T1000 (cell line): ENCODE measurements around the gene ZNHIT3.
"Not testable (repeated sequence)": the region's sequence is repeated elsewhere in the genome, so short reads cannot be mapped to it uniquely, and the experiment has no call there.

ENCODE experiments used
- DNase-seq: peaks from one replicate; lab custom pipeline; 2025; ENCODE audit warnings: mixed read lengths; lab: John Stamatoyannopoulos, UW

The ZNHIT3 gene

DNA sequence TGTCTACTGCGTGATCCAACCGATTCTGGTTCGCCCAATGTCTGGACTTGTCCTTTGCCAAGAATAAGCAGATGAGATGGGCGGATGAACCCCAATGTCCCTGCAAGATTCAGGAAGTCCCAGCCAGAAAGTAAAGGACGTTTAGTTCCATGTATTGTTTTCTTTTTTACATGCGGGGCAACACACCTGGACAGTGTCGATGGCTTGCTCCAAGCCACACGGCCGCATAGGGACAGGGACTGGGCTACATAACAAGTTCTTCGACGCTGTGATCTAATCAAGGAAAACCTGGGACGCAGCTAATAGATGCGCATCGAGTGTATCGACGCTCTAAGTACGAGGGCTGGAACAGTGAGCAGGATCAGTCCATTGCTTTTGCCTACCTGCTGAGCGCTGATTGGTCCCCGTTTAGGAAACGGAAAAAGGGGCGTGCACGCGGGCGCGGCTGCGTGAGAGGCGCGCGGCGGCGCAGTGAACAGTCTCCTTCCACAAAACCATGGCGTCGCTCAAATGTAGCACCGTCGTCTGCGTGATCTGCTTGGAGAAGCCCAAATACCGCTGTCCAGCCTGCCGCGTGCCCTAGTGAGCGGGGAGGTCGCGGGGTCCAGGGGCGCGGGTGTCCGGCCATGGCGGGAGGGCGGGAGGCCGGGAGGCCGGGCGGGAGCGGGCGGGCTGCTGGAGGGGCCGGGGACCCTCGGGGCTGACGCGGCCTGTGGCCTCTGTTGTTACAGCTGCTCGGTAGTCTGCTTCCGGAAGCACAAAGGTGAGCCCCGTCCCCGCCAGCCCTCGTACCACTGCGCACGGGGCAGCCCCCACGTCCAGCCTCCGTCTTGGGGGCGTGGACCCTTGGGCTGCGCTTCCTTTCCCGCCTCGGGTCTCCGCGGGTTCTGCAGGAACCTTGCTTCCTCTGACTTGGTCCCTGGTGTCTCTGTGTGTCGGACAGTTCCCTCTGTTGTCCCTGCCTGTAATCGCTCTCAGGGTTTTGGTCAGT lies at the start of gene ZNHIT3:
Gene ZNHIT3, plus strand, starts transcription at position 478 of the 991 bp plus-strand sequence. Its CDS starts 19 bp downstream, at position 497.
- peak; percentile 80 for DNase-seq

DNA sequence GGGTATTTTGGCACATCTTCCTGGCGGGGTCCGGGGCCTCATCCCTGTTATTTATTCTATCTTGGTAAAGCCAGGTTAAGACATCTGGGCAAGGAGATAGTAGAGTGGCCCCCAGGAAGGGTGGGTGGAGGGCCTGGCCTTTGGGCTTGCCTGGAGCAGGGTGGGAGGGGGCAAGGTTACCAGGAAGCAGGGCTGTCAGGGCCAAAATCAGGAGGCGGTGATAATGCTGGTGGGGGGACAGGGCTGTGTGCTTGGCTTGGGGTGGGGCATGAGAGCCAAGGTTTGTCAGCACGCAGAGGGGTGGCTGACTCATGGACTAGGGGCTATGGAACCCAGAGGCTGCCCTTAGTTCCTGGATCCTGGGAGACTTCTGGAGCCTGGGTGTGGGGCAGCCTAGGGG lies 44.7 kb upstream of the ZNHIT3 start:
- not testable (repeated sequence) for DNase-seq

DNA sequence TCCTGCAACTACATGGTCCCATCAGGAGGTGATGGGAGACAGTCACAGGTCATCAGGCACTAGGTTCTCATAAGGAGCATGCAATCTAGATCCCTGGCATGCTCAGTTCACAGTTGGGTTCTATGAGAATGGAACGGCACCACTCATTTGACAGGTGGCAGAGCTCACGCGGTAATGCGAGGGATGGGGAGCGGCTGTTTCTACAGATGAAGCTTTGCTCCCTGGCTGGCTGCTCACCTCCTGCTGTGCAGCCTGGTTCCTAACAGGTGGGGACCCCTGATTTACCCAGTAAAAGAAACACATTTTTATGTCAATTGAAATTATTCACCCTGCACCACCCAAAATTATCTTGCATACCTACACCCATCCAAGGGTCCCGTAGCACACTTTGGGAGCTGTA lies 42.7 kb upstream of the ZNHIT3 start:
- no peak for DNase-seq

DNA sequence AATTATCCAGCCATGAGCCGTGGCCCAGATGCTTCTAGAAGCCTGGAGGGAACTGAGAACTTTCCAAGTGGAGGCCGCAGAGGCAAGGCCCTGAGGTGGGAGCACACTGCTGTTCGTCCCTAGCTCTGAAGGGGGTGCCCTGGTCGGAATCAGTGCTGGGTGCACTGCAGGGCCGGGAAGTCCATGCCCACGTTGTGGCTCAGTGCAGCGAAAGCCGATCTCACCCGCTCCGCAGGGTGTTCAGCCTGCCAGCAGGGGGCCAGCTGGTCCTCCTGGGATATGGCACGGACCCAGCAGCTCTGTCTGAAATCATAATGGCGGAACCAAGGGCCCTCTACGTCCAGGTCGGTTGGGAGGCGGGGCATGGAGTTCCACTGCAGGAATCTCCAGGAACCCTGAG lies 36.5 kb upstream of the ZNHIT3 start:
- DNase-seq: not testable (repeated sequence)

DNA sequence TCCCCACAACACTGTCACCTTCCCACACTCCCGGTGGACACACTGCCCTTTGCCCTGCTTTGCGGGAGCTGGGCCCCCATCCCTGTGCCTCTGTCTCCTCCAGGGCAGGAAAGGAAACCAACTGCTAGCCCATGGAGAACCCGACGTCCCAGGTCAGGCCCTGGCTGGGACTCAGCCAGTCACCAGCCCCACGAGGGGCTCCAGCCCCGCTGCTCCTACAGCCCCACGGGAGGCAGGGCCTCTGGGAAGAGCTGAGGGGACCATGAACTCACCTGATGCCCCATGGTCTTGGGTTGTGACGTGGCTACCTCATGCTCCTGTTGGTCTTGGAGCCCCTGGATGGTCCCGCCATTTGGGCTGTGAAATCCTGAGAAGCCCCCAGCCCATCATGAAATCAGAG lies 33.6 kb upstream of the ZNHIT3 start:
- DNase-seq: not testable (repeated sequence)

DNA sequence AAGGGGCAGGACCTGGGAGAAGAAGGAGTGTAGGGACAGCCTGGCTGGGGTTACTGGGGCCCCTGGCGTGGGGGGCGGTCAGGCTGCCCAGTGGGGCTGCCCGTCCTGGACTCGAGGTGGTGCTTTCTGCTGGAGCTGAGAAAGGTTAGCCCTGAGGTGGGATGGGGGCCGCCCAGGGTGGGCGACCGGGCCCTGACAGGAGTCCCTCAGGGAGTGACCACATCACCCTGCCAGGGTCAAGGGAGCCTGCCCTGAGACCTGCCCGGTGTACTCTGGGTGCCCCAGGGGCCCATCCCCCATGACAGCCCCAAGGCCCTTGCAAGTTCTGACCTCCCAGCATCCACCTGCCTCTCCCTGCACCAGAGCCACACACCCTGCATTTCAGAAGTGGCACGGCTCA lies 28.8 kb upstream of the ZNHIT3 start:
- DNase-seq: not testable (repeated sequence)

DNA sequence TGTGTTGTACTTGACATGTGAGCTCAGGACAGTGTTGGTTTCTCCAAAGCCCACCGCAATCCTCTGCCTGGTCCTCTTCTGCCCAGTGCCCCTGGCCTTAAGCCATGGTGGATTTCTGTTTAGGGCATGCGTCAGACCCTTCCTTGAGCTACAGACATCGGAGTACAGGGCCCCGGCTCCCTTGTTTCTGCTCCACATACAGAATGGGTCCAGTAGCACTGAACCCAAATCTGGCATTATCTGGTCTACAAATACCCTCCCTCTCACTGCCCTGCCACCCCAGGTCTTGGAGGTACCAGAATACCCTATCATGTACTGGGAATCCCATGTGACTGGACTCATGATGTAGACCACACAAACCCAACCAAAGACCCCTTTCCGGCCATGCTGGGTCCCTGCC lies 27.4 kb upstream of the ZNHIT3 start:
- DNase-seq: no peak

DNA sequence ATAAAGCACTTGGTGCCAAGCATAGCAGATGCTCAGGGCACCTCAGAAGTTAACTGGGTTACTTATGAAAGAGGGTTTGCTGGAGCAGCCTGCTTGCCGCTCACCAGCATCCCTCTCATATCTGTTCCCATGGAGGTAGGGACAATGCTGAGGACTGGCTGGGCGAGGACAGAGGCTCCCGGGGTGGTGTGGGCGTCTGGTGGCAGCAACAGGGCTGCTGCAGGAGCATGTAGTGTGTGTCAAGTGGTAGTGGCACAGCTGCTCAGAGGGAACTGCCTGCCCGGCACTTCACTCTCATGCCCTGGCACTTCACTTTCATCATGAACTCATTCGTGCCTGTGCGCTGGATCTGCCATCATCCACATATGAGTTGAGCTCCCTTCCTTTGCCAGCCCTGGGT lies 26.9 kb upstream of the ZNHIT3 start:
- no peak for DNase-seq

DNA sequence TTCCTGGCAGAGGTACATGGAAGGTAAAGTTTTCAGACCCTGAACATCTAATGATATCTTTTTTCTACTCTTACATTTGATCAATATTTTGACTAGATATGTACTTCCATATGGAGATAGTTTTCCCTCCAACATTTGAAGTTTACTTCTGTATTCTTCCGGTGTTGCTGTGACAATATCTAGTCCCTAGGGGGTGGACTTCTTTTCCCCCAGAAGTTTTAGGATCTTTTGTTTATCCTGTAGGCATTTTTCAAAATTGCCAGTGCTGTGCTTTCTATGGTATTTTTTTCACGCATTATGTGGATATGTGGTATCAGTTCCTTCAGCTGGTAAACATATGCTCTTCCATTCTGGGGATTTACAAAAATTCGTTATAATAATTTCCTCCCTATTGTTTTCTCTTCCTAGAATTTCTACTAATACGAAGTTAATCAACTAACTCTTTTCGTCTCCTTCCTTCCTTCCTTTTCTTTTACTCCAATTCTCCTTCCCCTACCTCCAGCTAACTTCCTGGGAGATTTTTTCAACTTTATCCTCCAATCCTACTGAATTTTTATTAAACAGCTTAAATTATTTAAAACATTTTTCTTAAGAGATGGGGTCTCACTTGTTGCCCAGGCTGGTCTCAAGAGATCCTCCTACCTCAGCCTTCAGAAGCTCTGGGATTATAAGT lies 26.1 kb upstream of the ZNHIT3 start:
- DNase-seq: no peak

DNA sequence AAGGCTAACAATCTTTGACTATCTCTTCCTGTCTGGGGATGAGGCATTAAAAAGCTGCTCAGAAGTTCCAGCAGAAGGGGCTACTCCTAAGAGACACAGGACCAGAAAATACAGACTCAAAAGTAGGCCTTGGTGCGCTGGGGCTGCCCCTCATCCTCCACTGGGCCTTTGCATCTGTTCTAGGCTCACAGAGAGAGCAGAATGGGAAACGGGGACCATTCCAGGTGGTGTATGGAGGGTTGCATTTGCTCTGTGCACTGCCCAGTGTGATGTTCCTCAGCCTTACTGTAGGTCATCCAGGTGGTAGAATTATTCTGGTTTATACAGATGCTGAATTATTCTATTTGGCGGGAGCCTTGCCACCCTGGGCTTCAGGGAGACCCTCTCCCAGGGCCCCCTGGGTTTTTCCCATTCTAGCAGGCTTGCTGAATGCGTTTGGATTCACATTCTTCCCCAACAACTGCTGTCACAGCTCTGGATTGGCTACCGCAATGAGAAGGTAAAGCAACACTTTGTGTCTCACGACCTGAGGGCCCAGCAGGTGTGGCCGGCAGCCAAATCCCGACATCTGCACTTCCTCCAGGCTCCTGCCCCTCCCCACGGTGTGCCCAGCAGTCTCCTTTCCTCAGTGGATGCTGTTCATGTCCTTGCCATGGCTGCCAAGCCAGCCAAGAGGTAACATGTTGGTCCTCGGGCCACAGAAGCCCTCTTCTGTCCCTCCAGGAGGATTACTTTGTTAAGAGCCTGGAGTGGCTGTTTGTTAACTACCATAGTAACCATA lies 25.0 kb upstream of the ZNHIT3 start:
- DNase-seq: no peak

DNA sequence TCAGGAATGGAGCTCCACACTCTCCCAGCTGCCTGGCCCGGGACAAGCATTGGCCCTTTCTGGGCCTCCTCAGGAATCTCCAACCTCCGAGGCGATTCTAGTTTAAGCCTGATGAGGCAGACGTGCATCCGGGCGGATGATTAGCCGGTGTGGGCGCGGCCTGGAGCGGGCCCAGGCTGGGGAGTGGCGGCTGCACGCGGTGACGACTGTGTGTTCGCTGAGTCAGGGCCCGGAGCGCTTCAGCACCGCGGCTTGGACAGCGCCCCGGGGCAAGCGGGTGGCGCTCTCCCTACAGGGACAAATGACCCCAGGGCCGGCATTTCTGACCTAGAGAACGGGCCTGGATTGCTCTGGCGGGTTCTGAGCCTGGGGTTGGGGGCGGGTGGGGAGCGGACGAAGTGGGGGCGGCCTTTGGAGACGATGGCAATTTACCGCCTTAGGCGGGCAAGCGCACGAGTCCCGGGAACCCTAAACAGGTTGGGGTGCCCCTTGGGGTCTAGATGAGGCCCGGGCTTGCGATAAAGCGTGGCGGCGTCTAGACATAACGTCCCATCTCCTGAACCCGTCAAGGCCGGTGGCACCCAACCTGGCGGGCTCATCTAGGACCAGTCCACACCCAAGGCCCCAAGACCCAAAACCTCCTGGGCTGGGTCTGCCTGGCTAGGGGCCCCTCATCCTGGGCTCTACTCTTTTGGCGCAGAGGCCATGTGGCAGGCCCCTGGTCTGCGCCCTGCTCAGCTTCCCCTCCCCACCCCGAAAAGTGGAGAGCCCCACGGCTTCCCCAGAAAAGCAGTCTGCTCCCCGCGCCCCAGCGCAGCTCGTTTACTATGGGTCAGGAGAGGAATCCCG lies 22.3 kb upstream of the ZNHIT3 start:
- DNase-seq: no peak

DNA sequence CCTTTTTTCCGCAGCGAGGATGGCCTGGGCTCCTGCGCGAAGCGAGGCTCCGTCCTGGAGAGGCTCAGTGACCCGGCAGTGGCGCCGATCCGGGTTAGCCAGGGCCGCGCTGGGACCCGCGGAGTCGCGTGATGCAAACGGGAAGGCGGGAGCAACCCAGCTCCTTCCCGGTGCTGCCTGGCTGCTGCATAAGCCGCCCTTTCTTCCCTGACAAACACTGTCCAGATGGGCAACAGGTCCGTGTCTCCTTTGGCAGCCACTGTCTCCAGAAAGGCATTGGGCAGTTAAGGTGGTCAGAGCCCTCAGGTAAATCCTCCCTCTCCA lies 21.8 kb upstream of the ZNHIT3 start:
- no peak for DNase-seq

DNA sequence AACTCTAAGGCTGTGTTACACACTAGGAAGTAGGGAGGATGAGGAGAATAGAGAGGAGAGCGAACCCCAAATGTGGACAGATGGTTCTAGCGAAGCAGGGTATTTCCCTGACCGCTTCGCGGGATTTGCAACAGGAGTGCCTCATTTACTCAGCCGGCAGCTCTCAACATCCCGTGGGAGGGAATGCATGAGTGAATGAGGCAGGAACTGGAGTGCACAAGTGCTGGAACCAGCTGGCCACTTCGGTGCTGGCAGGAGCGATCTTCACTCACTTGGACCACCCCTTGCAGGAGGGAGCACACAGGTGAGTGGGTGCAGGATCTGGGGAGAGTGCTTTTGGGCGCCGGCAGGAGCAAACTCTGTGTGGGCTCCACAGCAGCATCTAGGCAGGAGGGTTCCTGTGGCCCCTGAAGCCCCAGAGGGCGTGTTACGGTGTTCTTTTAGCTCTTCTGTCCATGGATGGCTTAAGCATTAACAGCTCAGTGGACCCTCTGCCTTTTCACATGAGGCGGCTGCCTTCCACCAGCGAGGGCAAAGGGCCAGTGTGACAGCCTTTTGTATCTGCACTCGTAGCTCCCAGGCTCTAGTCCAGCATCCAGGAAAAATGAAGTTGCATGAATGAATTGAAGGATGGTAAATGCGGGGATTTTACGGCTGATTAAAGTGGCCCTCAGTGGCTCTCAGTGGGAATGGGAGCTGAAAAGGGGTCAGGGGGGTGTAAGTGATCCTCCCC lies 17.4 kb upstream of the ZNHIT3 start:
- no peak for DNase-seq

DNA sequence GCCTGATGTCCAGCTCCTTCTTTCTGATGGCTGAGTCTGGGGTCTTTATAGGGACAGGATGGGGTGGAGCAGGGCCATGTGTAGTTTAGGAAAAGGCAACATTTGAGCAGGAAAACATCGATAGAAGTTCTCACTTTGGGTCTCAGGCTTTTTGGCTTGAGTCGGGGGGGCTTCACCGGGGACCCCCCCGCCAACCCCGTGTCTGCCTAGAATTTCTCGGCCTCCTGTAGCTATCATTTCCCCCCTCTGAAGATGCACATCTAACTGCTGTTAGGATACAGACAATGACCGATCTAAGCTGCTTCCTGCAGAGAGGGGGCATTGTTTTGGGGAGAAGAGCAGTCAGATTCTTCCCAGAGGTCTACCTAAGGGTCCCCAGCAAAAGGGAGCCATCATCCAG lies 16.7 kb upstream of the ZNHIT3 start:
- DNase-seq: no peak

DNA sequence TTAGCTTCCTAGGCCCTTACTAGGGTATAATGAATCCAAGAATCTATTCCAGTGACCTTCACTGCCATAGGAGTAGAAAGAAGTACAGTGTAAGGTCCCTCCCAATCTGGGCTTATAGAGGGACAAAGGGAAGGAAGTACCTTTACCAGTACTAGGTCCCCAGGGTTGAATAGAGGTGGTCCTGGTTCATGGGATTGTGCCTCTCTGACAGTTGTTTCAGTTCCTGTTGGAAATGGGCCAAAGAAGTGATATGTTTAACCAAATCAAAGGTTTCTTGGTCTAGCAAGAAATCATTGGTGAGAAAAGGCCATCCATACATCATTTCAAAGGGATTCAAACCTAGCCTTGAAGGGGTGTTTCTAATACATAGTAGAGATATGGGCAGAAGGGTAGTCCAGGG lies 16.0 kb upstream of the ZNHIT3 start:
- no peak for DNase-seq

DNA sequence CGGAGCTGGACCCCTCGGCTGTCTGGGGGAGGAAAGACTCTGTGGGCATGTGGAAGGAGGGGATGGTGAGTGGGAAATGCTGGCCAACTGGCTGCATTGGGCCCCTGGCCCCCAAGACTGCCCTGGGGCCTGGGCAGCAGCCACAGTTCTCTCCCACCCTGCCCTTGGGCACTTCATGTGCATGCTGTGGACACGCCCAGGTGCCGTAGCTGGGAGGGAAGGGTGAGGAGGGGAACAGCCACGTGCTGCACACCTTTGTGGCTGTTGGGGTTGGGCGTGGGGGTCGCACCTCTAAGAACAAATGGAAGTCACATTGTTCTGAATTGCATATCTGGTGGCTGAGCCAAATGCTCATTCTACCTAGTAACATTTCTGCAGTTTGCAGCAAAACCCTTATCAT lies 11.9 kb upstream of the ZNHIT3 start:
- no peak for DNase-seq

DNA sequence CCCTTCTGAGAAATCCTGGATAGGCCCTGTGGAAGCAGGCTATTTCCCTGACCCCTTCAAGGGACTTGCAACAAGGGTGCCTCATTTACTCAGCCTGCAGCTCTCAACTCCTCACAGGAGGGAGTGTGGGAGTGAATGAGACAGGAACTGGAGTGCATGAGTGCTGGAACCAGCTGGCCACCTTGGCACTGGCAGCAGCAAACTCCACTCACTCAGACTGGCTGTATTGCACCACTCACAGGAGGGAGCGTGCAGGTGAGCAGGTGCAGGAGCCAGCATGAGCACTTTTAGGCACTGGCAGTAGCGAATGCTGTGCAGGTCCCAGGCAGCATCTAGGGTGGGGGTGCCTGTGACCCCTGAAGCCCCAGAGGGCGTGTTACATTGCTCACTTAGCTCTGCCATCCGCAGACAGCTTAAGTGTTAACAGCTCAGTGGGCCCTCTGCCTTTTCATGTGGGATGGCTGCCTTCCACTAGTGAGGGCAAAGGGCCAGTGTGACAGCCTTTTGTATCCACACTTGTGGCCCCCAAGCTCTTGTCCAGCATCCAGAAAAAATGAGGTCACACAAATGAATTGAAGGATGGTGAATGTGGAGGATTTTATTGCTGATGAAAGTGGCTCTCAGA lies 11.0 kb upstream of the ZNHIT3 start:
- no peak for DNase-seq

DNA sequence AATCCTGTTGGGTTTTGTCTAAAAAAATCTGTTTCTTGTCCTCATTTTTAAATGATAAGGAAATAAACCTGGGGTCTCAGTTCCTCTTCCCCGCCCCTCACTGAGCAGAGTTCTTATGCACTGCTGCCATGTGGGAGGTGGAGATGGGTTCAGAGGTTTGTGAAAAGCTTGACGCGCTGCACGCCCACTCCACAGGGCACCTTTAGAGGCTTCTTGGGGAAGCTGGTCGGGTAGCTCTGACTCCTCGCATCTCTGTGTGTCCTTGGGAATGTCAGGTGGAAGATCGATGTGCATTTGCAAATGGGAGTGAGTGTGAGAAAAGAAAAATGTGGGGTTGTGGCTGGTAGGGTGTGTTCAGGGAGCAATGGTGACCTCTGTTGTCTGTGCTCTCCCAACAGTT lies 4.7 kb upstream of the ZNHIT3 start:
- DNase-seq: no peak

DNA sequence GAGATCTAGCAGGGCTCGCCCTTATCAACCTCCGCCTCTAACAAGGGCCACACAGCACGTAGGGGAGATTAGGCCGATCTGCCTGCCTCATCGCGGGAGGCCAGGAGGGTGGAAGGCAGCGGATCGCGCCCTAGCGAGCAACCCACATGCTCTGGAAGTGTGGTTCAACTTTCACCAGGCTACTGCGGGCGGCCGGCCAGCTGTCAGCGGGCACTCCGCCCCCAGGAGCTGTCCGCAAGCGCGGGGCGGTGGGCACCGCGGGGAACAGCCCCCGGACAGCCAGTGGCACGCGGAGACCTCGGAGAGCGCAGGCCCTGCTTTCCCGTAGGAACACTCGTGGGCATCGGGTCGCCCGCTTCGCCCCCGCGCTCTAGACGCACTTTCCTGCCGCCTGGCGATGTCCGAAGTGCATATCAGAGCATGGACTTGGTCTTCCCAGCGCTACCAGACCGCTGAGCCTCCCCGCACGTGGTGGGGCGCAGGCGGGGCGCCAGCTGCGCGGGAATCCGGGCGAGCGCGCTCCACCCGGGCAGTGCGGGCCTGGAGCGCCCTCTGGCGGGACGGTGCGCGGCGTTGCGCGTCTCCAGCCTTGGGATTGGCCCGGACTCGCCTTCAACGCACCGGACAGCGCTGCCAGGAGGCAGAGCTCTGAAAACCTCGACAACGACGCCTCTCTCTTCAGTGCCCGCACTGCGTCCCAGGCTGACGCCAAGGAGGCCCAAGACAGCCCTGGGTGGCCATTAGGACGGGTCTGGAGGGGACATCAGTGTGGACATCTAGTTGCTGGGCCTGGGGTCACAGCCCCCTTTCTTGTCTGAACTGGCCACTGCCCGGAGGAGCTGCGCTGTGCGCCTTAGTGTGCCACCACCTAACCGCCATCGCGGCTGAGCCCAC lies 3.6 kb upstream of the ZNHIT3 start:
- DNase-seq: no peak
